Parietal lobe (tissue), 1 donor: ENCODE data around the gene MAPK11. TPM values are rescaled to one million over a fixed set of nuclear protein-coding genes. Genes with fewer than 3 reads are reported as not detected.

Source experiments
- total RNA-seq: library from RNA; depleted of rRNA; stranded (reverse); fragments of >200 nt; gene quantifications from one replicate; pipeline ENCODE4 v1.2.3, GENCODE V29; 2014

MAPK11 gene
- total RNA-seq, result 41.6 TPM

GRCh38 chr22:50269970-50270665 is at the start of gene MAPK11:
Gene MAPK11, minus strand, starts transcription at chr22:50270380. Its CDS starts 88 bp downstream, at chr22:50270292.

GRCh38 chr22:50306753-50307749 is 36.9 kb upstream of the MAPK11 start, which contains the start of gene PLXNB2:
Gene PLXNB2, minus strand, starts transcription at chr22:50307646. Its CDS starts 17,062 bp downstream, at chr22:50290584.

GRCh38 chr22:50261615-50262459 is 8.3 kb downstream of the MAPK11 start, which contains the start of gene MAPK12:
Gene MAPK12, minus strand, starts transcription at chr22:50261683. Its CDS starts 174 bp downstream, at chr22:50261509.

GRCh38 chr22:50250555-50251476 is 19.4 kb downstream of the MAPK11 start, which contains the start of gene HDAC10:
Gene HDAC10, minus strand, starts transcription at chr22:50251265. Its CDS starts 233 bp downstream, at chr22:50251032.

GRCh38 chr22:50244420-50245213 is 25.6 kb downstream of the MAPK11 start, which contains the start of gene TUBGCP6:
Gene TUBGCP6, minus strand, starts transcription at chr22:50245023. Its CDS starts 564 bp downstream, at chr22:50244459.

Other genes starting within 250 kb of the MAPK11 start
- not detected for gene TTLL8, start 212.1 kb downstream of the MAPK11 start, total RNA-seq
- gene MLC1, start 185.0 kb downstream of the MAPK11 start, total RNA-seq, result 23.8 TPM
- 1.9 TPM for gene MOV10L1, start 180.4 kb downstream of the MAPK11 start, total RNA-seq
- gene PANX2, start 99.6 kb downstream of the MAPK11 start, total RNA-seq, result 4.7 TPM
- 5.9 TPM for gene TRABD, start 84.5 kb downstream of the MAPK11 start, total RNA-seq
- gene SELENOO, start 69.4 kb downstream of the MAPK11 start, total RNA-seq, result 13.8 TPM
- 83.9 TPM for gene TUBGCP6, start 25.4 kb downstream of the MAPK11 start, total RNA-seq
- 51.6 TPM for gene HDAC10, start 19.1 kb downstream of the MAPK11 start, total RNA-seq
- gene MAPK12, start 8.7 kb downstream of the MAPK11 start, total RNA-seq, result 28.8 TPM
- gene PLXNB2, start 37.3 kb upstream of the MAPK11 start, total RNA-seq, result 87.6 TPM
- 26.0 TPM for gene DENND6B, start 56.6 kb upstream of the MAPK11 start, total RNA-seq
- 98.9 TPM for gene PPP6R2, start 72.9 kb upstream of the MAPK11 start, total RNA-seq
- gene SBF1, start 204.7 kb upstream of the MAPK11 start, total RNA-seq, result 131 TPM
- under 0.01 TPM for gene ADM2, start 211.2 kb upstream of the MAPK11 start, total RNA-seq
- not detected for gene MIOX, start 216.5 kb upstream of the MAPK11 start, total RNA-seq
- gene LMF2, start 237.3 kb upstream of the MAPK11 start, total RNA-seq, result 22.2 TPM
- 59.2 TPM for gene NCAPH2, start 237.8 kb upstream of the MAPK11 start, total RNA-seq